ENCODE measurements around the gene CD300LF.

The CD300LF gene

GRCh38 chr17:74750327-74751069, 37.8 kb upstream of the CD300LF start:
- DNase-seq (ENCODE audit: low spot score), result no peak
- TF ChIP-seq, protein P1, sequence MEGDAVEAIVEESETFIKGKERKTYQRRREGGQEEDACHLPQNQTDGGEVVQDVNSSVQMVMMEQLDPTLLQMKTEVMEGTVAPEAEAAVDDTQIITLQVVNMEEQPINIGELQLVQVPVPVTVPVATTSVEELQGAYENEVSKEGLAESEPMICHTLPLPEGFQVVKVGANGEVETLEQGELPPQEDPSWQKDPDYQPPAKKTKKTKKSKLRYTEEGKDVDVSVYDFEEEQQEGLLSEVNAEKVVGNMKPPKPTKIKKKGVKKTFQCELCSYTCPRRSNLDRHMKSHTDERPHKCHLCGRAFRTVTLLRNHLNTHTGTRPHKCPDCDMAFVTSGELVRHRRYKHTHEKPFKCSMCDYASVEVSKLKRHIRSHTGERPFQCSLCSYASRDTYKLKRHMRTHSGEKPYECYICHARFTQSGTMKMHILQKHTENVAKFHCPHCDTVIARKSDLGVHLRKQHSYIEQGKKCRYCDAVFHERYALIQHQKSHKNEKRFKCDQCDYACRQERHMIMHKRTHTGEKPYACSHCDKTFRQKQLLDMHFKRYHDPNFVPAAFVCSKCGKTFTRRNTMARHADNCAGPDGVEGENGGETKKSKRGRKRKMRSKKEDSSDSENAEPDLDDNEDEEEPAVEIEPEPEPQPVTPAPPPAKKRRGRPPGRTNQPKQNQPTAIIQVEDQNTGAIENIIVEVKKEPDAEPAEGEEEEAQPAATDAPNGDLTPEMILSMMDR (IDR thresholded peaks at IDR 0.05; ENCODE audit: extremely low read depth, missing control alignments), result no peak

DNA sequence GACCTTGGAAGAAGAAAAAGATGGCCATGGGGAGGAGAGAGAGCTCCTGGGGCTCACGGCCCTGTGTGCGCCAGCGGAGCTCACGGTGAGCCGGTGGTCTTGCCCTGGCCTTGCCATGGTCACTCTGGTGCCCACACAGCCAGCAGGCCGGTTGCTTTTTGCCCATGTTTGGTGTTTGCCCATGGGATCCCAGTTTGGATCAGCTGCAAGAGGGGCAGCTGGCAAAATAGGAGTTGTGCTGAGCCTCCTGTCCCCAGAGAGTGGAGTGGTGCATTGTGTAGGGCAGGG, 37.3 kb upstream of the CD300LF start:
- DNase-seq (ENCODE audit: low spot score), result no peak
- TF ChIP-seq, protein P1 (IDR thresholded peaks at IDR 0.05; ENCODE audit: extremely low read depth, missing control alignments), result no peak

DNA sequence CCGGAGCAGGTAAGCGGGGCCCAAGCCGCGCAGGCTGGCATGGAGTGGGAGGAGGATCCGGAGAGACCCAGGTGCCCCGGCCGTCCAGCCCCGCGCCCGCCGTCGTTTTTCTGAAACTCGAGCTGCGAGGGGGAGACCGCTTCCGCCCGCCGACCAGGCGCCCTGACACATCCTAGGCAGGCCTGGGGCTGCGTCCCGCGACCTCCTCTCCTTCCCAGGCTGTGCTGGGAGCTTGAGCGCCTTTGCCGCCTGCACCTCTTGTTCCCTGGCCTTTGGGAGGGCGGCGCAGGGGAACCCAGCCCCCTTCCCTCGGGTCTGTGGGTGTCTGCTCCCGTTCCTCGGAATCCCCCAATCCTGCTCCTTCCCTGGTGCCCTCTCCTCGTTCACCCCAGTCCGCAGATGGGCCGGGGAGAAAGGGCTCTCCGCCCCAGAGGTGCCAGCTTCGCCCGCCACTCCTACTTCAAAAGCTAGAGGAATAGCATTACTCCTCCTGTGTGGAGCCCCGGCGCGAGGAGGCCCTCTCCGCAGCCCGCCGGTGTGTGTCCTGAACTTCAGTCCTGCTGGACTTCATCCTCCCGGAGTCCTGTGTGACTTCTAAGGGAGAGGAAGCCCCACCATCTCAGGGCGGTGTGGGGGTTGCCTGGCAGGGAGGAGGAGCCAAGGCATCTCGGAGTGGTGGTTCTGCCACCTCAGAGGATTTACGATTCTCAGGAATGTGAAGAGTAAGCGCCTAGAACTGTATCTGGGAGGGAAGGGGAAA, 36.7 kb upstream of the CD300LF start:
- TF ChIP-seq, protein P1 (IDR thresholded peaks at IDR 0.05; ENCODE audit: extremely low read depth, missing control alignments), result no peak
- no peak for DNase-seq (ENCODE audit: low spot score)

- TF ChIP-seq, protein P1 (IDR thresholded peaks at IDR 0.05; ENCODE audit: extremely low read depth, missing control alignments), result no peak
- peak; percentile 99 for DNase-seq (ENCODE audit: low spot score)
Observed at GRCh38 chr17:74748529-74749278, 36.0 kb upstream of the CD300LF start, which contains the start of gene NHERF1. NHERF1 (plus strand) TSS chr17:74748628; CDS start chr17:74748847, 219 bp downstream.

- TF ChIP-seq, protein P1 (IDR thresholded peaks at IDR 0.05; ENCODE audit: extremely low read depth, missing control alignments), result no peak
- no peak for DNase-seq (ENCODE audit: low spot score)
Observed at GRCh38 chr17:74748279-74748528, 35.5 kb upstream of the CD300LF start.

DNA sequence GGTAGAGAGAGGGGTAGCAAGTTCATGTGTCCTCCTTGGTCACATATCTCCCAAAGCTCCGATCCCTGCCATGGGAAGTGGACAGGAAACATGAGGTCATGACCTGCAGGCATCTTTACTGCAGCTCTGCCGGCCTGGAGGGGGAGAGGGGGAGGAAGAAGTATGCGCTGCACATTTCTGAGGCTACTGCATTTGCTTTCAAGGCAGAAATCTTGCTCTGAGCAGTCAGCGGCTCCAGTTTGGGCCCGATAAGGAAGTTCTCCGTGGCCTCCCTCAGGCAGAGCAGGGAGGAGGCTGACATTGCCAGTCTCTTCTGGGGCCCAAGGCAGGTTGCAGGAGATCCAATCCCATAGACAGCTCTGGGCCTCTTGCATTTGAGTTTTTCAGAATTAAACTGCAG, 34.2 kb upstream of the CD300LF start:
- TF ChIP-seq, protein P1 (IDR thresholded peaks at IDR 0.05; ENCODE audit: extremely low read depth, missing control alignments), result no peak
- no peak for DNase-seq (ENCODE audit: low spot score)

DNA sequence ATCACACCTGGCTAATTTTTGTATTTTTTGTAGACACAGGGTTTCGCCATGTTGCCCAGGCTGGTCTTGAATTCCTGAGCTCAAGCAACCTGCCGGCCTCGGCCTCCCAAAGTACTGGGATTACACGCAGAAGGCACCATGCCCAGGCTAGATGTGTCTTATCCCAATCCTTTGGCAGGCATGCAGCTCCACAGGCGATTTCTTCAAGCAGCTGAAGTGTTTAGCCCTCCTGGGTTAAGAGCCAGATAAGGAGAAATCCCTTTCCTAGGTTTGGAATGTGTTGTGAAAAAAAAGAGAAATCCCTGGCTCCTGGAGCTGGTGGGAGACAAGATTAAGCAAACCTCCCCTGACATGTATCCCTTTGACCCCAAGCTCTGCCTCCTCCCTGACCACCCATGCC, 33.7 kb upstream of the CD300LF start:
- TF ChIP-seq, protein P1 (IDR thresholded peaks at IDR 0.05; ENCODE audit: extremely low read depth, missing control alignments), result no peak
- no peak for DNase-seq (ENCODE audit: low spot score)

All from GM20000 (cell line).